HG03025 (cell line): ENCODE results near the gene UQCC2.

ENCODE experiments used
- ATAC-seq: cut with Tn5 transposase; IDR thresholded peaks from one replicate; pipeline ENCODE4 v1.9.1; 2021; ENCODE audit warnings: mild to moderate bottlenecking, moderate library complexity; ENCODE audit not compliant: unreplicated experiment, low FRiP score

Gene UQCC2

GRCh38 chr6:33693186-33694105, 18.1 kb downstream of the UQCC2 start:
- no peak for ATAC-seq

GRCh38 chr6:33692760-33693158, 18.7 kb downstream of the UQCC2 start:
- ATAC-seq = no peak

- no peak for ATAC-seq
Observed at GRCh38 chr6:33692078-33692759, 19.3 kb downstream of the UQCC2 start.

- ATAC-seq = no peak
Observed at GRCh38 chr6:33691456-33692077, 19.9 kb downstream of the UQCC2 start.

- ATAC-seq = no peak
Observed at GRCh38 chr6:33690766-33691165, 20.7 kb downstream of the UQCC2 start.

- ATAC-seq = no peak
Observed at GRCh38 chr6:33689879-33690278, 21.6 kb downstream of the UQCC2 start.

GRCh38 chr6:33689148-33689494, 22.4 kb downstream of the UQCC2 start:
- ATAC-seq = no peak

- no peak for ATAC-seq
Observed at GRCh38 chr6:33688451-33689147, 22.9 kb downstream of the UQCC2 start.

GRCh38 chr6:33688006-33688405, 23.5 kb downstream of the UQCC2 start:
- ATAC-seq = no peak

- ATAC-seq = no peak
Observed at GRCh38 chr6:33686981-33687975, 24.2 kb downstream of the UQCC2 start.

- ATAC-seq = no peak
Observed at GRCh38 chr6:33686225-33686924, 25.1 kb downstream of the UQCC2 start.

GRCh38 chr6:33685411-33686224, 25.9 kb downstream of the UQCC2 start:
- no peak for ATAC-seq

GRCh38 chr6:33684983-33685382, 26.5 kb downstream of the UQCC2 start:
- no peak for ATAC-seq

- no peak for ATAC-seq
Observed at GRCh38 chr6:33684428-33684896, 27.0 kb downstream of the UQCC2 start.

GRCh38 chr6:33683576-33684427, 27.7 kb downstream of the UQCC2 start:
- ATAC-seq = no peak

GRCh38 chr6:33683051-33683571, 28.4 kb downstream of the UQCC2 start:
- no peak for ATAC-seq

GRCh38 chr6:33682341-33682740, 29.2 kb downstream of the UQCC2 start:
- no peak for ATAC-seq
